ENCODE results near the gene CHST15.

The CHST15 gene

DNA sequence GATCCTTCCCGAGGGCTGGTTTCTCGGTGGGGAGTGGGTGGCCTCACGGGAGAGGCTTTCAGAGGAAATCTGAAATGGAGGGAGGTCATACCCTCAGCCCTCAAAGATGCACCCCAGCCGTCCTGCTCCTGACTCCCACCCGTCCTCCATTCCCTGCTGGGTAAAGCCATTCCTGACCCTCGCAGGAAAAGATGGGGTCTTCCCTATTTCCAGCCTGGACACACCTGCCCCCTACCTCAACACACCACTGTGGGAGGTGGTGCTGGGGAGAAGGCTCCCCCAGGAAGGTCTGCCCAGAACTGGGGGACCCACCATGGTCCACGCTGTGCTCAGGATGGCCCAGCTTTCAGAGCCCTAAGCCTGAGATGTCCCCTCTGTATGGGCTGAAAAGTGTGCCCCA, 86.9 kb downstream of the CHST15 start:
- DNase-seq (ENCODE audit: extremely low read depth, low read depth) = no peak
- TF ChIP-seq, protein P1, sequence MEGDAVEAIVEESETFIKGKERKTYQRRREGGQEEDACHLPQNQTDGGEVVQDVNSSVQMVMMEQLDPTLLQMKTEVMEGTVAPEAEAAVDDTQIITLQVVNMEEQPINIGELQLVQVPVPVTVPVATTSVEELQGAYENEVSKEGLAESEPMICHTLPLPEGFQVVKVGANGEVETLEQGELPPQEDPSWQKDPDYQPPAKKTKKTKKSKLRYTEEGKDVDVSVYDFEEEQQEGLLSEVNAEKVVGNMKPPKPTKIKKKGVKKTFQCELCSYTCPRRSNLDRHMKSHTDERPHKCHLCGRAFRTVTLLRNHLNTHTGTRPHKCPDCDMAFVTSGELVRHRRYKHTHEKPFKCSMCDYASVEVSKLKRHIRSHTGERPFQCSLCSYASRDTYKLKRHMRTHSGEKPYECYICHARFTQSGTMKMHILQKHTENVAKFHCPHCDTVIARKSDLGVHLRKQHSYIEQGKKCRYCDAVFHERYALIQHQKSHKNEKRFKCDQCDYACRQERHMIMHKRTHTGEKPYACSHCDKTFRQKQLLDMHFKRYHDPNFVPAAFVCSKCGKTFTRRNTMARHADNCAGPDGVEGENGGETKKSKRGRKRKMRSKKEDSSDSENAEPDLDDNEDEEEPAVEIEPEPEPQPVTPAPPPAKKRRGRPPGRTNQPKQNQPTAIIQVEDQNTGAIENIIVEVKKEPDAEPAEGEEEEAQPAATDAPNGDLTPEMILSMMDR (IDR thresholded peaks at IDR 0.05; ENCODE audit: low read depth, low read length) = no peak

DNA sequence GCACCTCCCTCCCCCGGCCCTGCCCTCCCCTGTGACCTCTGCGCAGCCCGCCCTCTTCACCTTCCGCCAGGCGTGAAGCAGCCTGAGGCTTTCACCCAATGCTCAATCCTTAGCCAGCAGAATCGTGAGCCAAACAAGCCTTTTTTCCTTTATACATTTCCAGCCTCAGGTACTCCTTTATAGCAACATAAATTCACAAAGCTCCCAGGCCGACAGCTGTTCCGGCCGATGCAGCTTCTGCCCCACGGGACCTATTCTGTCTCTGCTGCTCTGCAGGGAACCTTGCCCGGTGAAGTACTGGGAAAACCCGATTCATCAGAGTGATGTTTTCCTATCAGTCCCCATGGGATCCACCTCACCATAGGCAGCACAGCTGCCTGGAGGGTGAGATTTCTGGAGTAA, 87.4 kb downstream of the CHST15 start:
- TF ChIP-seq, protein P1 (IDR thresholded peaks at IDR 0.05; ENCODE audit: low read depth, low read length) = no peak

DNA sequence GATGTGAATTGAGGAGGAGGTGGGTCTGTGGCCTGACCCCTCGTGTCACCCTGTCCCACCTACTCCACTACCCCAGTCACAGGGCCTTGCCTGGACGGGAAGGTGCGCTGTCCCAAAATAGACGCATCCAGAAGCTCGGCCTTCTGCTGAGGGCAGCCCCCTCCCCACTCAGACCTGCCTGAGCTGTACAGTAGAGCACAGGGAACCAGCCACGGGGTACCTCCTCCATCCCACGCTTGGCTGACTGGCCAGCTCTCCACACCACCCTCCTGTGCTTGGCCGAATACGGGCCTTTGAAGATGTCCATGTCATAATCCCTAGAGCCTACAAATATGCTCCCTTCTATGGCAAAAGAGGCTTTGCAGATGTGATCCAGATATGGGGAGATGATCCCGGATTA, 88.3 kb downstream of the CHST15 start:
- DNase-seq (ENCODE audit: extremely low read depth, low read depth) = no peak
- TF ChIP-seq, protein P1 (IDR thresholded peaks at IDR 0.05; ENCODE audit: low read depth, low read length) = no peak

More for the DNA sequence above, 87.4 kb downstream of the CHST15 start:
- DNase-seq (ENCODE audit: extremely low read depth, low read depth) = no peak

DNA sequence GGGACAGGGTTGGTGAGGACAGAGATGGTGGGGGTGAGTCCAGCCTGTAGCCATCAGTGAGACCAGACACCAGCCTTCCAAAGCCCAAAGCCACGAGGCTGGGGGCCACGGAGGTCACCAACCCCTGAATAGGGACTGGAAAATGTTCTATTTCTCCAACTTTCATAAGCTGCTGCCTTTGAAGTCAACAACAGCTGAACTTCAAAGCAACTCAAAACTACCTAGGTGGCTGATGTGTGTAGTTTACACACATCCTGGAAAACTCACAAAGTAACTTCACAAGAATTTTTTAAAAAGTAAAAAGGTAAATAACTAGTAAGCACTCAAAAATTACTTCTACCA, 88.8 kb downstream of the CHST15 start:
- TF ChIP-seq, protein P1 (IDR thresholded peaks at IDR 0.05; ENCODE audit: low read depth, low read length) = no peak
- no peak for DNase-seq (ENCODE audit: extremely low read depth, low read depth)

DNA sequence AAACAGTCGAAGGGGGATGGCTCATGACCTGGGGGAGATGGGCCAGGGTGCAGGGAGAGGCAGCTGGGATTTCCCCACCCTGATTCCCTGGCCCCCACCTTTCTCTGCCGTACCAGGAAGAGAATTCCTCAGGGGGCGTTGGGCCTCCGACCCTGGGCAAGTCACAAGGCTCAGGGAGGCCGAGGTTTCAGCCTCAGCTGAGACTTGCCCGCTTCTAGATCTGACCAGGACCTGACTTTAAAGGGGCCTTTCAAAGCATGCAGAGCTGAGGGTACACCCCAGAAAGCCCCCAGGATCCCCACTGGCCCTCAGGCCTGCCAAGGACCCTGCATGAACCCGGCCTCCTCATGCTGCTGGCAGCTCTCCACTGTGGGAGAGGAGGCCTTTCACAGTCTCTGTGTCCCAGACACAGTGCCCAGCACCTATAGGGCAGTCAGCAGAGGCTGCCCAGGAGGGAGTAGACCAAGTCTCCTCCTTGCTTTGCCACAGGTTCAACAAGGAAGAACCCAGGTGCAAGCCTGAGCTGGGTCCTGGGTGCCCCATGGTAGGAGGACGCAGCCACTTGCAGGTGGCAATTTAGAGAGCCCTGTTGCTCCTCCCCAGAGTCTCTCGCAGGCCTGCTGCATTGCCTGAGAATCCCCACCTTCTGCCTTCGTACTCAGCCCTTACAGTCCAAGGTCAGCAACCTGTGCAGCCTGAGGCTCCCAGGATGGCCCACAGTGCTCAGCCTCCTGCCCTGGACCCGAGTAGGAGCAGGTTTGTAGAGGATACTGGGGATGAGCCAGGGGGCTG, 89.3 kb downstream of the CHST15 start:
- DNase-seq (ENCODE audit: extremely low read depth, low read depth) = no peak
- TF ChIP-seq, protein P1 (IDR thresholded peaks at IDR 0.05; ENCODE audit: low read depth, low read length) = no peak

DNA sequence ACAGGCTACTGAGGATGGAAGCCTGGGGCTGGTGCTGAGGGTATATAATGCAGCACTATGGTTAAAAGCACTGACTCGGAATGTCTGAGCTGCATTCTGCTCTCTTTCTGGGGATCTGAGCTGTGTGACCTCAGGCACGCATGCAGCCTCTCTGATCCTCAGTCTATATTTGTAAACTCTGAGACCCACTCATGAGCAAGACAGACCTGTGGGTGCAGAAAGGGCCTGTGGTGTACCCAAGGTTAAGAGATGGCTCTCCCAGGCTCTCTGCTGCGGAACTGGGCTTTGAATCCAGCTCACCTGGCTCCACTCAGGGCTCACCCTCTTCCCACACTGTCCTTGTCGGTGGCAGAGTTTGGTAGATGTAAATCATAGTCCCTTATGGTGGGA, 89.9 kb downstream of the CHST15 start:
- TF ChIP-seq, protein P1 (IDR thresholded peaks at IDR 0.05; ENCODE audit: low read depth, low read length) = no peak
- DNase-seq (ENCODE audit: extremely low read depth, low read depth) = no peak

DNA sequence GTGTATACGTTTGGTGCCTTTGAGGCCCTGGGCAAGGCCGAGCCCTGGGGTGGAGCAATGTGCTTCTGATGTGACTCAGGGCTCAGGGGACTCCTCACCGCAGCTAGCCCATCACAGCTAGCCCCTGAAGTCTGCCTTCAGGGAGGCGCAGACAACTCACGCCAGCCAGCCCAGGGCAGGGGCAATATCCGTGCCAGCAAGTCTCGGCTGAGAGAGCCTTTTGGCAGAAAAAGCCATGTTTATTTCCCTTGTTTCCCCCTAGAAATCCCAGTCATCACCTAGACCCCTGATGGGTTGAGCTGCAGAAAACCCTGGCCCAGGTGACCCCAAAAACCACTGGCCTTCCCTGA, 90.4 kb downstream of the CHST15 start:
- TF ChIP-seq, protein P1 (IDR thresholded peaks at IDR 0.05; ENCODE audit: low read depth, low read length) = no peak
- no peak for DNase-seq (ENCODE audit: extremely low read depth, low read depth)

Data from AG09319 (cell line).